GM12873 (cell line): ENCODE results near the gene DUS3L.

Experiments used
- CTCF ChIP-seq: IDR thresholded peaks from 2 replicates; pipeline ENCODE4 v1.5.1; 2012; ENCODE audit warnings: low read depth, mild to moderate bottlenecking, moderate library complexity, low read length, control low read depth; ENCODE audit not compliant: insufficient read depth; ENCODE audit errors: missing control alignments

The DUS3L gene

DNA sequence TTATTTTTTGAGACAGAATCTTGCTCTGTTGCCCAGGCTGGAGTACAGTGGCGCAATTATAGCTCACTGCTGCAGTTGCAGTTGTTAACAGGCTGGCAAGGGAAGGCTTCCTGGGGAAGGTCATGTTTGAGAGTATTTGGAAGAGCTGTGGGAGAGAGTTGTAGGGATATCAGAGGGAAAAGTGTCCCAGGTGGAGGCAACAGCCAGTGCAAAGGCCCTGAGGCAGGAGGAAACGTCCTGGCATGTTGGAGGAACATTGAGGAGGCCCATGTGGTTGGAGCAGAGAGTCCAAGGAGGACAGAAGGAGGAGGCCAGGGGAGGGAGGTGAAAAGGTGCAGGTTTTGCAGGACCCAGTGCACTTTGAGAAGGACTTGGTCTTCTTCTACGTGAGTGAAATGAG, 2.2 kb upstream of the DUS3L start:
- no peak for TF ChIP-seq CTCF

DNA sequence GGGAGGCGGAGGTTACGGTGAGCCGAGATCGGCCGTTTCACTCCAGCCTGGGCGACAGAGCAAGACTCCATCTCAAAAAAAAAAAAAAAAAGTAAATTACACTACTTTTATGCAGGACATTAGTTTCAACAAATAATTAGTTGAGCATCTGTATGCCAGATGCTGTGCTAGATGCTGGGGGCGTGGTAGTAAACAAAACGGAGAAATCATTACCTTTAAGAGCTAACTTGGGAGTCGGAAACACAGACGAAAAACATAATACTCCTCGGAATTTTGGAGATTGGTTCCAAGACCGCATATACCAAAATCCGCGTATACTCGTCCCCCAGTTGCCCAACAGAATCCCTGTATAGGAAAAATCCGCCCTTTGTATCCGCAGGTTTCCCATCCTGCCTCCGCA, 1.3 kb upstream of the DUS3L start:
- no peak for TF ChIP-seq CTCF

- TF ChIP-seq CTCF = no peak
Observed at GRCh38 chr19:5789886-5790558, 941 bp downstream of the DUS3L start.

GRCh38 chr19:5789351-5789761, 1.6 kb downstream of the DUS3L start:
- TF ChIP-seq CTCF = no peak

DNA sequence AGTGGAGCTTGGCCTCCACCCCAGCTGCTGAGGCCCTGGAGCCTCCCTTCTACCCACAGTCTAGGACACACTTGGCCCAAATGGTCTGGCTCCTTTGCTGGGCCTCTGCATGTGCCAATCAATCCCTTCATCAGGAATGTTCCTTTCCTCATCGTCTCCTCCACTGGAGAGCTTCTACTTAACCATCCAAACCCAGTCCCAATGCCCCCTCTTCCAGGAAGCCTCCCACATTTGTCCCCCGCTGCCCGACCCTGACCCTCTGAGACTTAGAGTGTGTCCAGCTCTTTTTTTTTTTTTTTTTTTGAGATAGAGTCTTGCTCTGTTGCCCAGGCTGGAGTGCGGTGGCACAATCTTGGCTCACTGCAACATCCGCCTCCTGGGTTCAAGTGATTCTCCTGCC, 2.5 kb downstream of the DUS3L start:
- TF ChIP-seq CTCF = no peak

DNA sequence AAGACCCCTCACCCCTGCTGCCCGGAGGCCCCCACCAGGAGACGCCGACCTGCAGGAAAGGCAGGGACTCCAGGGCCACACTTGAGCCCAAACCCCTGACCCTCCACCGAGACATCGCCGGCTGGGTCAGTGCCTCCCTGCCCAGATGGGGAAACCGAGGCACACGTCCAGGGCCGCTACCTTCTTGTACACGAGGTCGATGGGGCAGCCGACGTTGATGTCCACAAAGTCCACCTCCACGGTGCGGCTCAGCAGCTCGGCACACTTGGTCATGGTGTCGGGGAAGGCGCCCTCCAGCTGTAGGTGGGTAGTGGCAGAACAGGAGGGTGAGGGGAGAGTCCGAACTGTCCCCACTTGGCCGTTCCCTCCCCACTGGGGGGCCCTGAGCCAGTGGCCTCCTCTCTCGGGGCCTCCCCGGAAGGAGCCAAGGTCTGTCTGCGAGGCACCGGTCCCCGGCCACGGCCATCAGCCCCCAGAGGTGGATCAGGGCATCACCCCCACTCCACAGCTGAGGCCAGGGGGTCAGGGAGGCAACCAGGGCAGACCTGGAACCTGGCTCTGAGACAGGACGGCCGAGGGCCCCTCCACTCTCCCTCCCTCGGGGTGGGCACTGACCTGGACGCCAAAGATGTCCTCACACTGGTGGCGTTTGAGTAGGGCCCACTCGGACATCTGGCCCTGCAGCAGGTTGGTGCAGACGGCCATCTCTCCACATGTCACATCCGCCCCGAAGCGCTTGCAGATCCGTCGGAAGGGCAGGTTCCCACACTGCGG, 3.4 kb downstream of the DUS3L start:
- TF ChIP-seq CTCF = no peak

DNA sequence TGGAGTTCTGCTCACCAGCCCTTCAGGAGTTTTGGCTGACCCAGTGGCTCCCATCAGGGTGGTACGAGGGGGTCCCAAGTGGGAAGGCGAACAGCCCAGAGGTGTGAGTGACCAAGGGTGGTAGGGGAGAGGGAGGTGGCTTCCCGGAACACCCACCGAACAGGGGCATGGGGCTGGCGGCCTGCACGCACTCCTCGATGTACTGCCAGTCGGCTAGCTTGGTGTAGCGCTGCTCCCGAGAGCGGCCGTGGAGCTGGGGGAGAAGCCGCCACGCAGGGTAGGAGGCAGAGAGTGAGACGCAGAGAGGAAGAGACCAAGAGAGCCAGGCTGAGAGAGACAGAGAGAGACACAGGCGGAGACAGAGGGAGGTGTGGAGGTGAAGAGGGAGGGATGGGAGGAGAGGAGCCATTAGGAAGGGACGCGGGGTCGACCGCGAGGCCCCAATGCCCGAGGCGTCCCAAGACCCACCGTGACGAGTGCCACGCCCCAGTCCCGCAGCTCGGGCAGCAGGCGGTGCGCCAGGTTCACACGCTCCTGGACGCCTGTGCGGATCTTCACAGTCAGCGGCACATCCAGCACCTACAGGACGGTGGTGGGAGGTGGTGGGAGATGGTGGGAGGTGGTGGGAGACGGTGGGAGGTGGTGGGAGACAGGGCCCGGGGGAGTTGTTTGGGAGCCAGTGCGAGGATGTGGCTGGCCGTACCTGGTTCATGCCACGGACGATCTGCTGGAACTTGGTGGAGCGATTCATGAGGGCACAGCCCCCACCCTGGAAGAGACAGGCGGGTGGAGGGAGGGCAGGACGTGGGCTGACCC, 4.2 kb downstream of the DUS3L start:
- no peak for TF ChIP-seq CTCF
